A549 (cell line): ENCODE results near the gene TBXA2R. TPM values are rescaled to one million over a fixed set of nuclear protein-coding genes. Genes with fewer than 3 reads are reported as not detected.

Experiments
- ATAC-seq, 2 experiments: fragments of 200-7000 bp in 1 of 2; fragments of >200 bp in 1 of 2; cut with Nextera tagmentation in 1 of 2; cut with Tn5 transposase in 1 of 2; 3 replicates each; pipeline versions ENCODE4 v1.8.0 to v1.9.1; 2018 to 2020; ENCODE audit warnings: mild to moderate bottlenecking in 1 of 2, moderate library complexity in 1 of 2
- CTCF ChIA-PET: fragments of 300-600 bp; sonication (Branson Sonifier 250); formaldehyde crosslinking; extraction: SDS; loops from one replicate; lab custom pipeline; 2021; ENCODE audit warnings: antibody characterized with exemption, inconsistent platforms; lab: Yijun Ruan, JAX
- POLR2A ChIA-PET: fragments of 350-600 bp; formaldehyde crosslinking; extraction: SDS; loops from one replicate; lab custom pipeline; 2021; ENCODE audit warnings: antibody characterized with exemption, inconsistent platforms; lab: Yijun Ruan, JAX
- DNase-seq, 2 experiments: peaks; one replicate each; pipeline versions ENCODE4 v3.0.0 to v3.0.0-alpha.2; 2011 to 2016; ENCODE audit warnings: low read depth in 1 of 2, low spot score in 1 of 2
- FAIRE-seq: peaks from 2 replicates; lab custom pipeline; 2011; peaks lifted over from hg19 to GRCh38; lab: Jason Lieb, UNC
- H3K27ac ChIP-seq, 2 experiments: fragments of >200 bp; sonication (Bioruptor Twin); formaldehyde crosslinking; 3 replicates each; pipeline ENCODE4 v1.5.1; 2016 to 2017
- H3K4me1 ChIP-seq: fragments of >200 bp; sonication (Bioruptor Twin); formaldehyde crosslinking; 3 replicates; pipeline ENCODE4 v1.6.1; 2016
- H3K4me2 ChIP-seq: fragments of >200 bp; sonication (Bioruptor Twin); formaldehyde crosslinking; 3 replicates; pipeline ENCODE4 v1.6.1; 2016
- H3K4me3 ChIP-seq: fragments of >200 bp; sonication (Bioruptor Twin); formaldehyde crosslinking; 3 replicates; pipeline ENCODE4 v1.5.1; 2016
- H3K9me3 ChIP-seq: fragments of >200 bp; sonication (Bioruptor Twin); formaldehyde crosslinking; 3 replicates; pipeline ENCODE4 v1.6.1; 2016
- ATOH8 ChIP-seq: fragments of 250-450 bp; sonication (Bioruptor Pico); IDR thresholded peaks from 2 replicates; pipeline ENCODE4 v1.5.0; 2020; ENCODE audit warnings: low read depth, mild to moderate bottlenecking, moderate library complexity
- BCL3 ChIP-seq: fragments of >200 bp; sonication (Bioruptor Twin); formaldehyde crosslinking; IDR thresholded peaks from 3 replicates; pipeline ENCODE4 v1.6.1; 2016
- CEBPB ChIP-seq, 2 experiments: fragments of >200 bp in 1 of 2; sonication (Bioruptor Twin) in 1 of 2; formaldehyde crosslinking in 1 of 2; IDR thresholded peaks; 2 replicates each; pipeline ENCODE4 v1.6.1; 2012 to 2016
- CHD4 ChIP-seq: fragments of 200-600 bp; sonication (generic); IDR thresholded peaks from 2 replicates; pipeline ENCODE4 v1.6.1; 2016; ENCODE audit warnings: antibody characterized with exemption, mild to moderate bottlenecking, borderline replicate concordance
- EP300 ChIP-seq, 2 experiments: fragments of >200 bp; sonication (Bioruptor Twin); formaldehyde crosslinking; IDR thresholded peaks; 2 replicates in 1 of 2; 3 replicates in 1 of 2; pipeline ENCODE4 v1.6.1; 2016 to 2017
- ESRRA ChIP-seq: fragments of 150-350 bp; IDR thresholded peaks from 2 replicates; pipeline ENCODE4 v1.6.1; 2014; ENCODE audit warnings: mild to moderate bottlenecking, low read length, borderline replicate concordance
- GATA3 ChIP-seq: IDR thresholded peaks from 2 replicates; pipeline ENCODE4 v1.6.1; 2012; ENCODE audit warnings: borderline replicate concordance
- HMGXB4 ChIP-seq: fragments of 250-450 bp; sonication (Bioruptor Pico); IDR thresholded peaks from 2 replicates; pipeline ENCODE4 v1.5.0; 2021; ENCODE audit warnings: mild to moderate bottlenecking, moderate library complexity, borderline replicate concordance
- HOXA7 ChIP-seq: fragments of 250-450 bp; sonication (Bioruptor Pico); IDR thresholded peaks from 2 replicates; pipeline ENCODE4 v1.5.0; 2020; ENCODE audit warnings: mild to moderate bottlenecking, moderate library complexity
- HOXB13 ChIP-seq: fragments of 250-450 bp; sonication (Bioruptor Pico); IDR thresholded peaks from 2 replicates; pipeline ENCODE4 v1.5.0; 2020; ENCODE audit warnings: low read depth, mild to moderate bottlenecking, moderate library complexity
- HOXB5 ChIP-seq: fragments of 250-450 bp; sonication (Bioruptor Pico); IDR thresholded peaks from 2 replicates; pipeline ENCODE4 v1.5.0; 2020; ENCODE audit warnings: mild to moderate bottlenecking, moderate library complexity
- JUNB ChIP-seq: fragments of >200 bp; sonication (Bioruptor Twin); formaldehyde crosslinking; IDR thresholded peaks from 2 replicates; pipeline ENCODE4 v1.6.1; 2016
- NR3C1 ChIP-seq: fragments of >200 bp; sonication (Bioruptor Twin); formaldehyde crosslinking; IDR thresholded peaks from 3 replicates; pipeline ENCODE4 v1.6.1; 2017
- POLR2A ChIP-seq: IDR thresholded peaks from 2 replicates; pipeline ENCODE4 v1.6.1; 2012; ENCODE audit warnings: mild to moderate bottlenecking, low read length
- POLR2AphosphoS2 ChIP-seq: conservative IDR thresholded peaks from 2 replicates; pipeline ENCODE4 v1.6.1; 2012; ENCODE audit warnings: low read length, improper control_type of control experiment, inconsistent platforms
- RNF2 ChIP-seq: fragments of 200-600 bp; sonication (generic); IDR thresholded peaks from 2 replicates; pipeline ENCODE4 v1.6.1; 2016; ENCODE audit warnings: low read depth, mild to moderate bottlenecking, antibody characterized with exemption, moderate library complexity, borderline replicate concordance
- SREBF2 ChIP-seq: fragments of 450-650 bp; IDR thresholded peaks from 2 replicates; pipeline ENCODE4 v1.6.1; 2014; ENCODE audit warnings: mild to moderate bottlenecking, moderate library complexity
- ZNF302 ChIP-seq: fragments of 250-450 bp; sonication (Bioruptor Pico); IDR thresholded peaks from 2 replicates; pipeline ENCODE4 v1.9.0; 2021; ENCODE audit warnings: inconsistent platforms, mild to moderate bottlenecking, moderate library complexity
- WGBS: methylation state at CpG from one replicate; pipeline ENCODE4 v1.1.6; 2017; ENCODE audit errors: missing lambda C conversion rate; 5-methylcytosine and 5-hydroxymethylcytosine counted together
- polyA plus RNA-seq, 4 experiments: library from polyadenylated mRNA; depleted of rRNA in 3 of 4; stranded (reverse); fragments of >200 nt; fragmentation: RNase III in 1 of 4; extraction: RNeasy Plus Mini Kit Qiagen cat#74134 plus additional on column Dnase treatment in 1 of 4; gene quantifications; 2 replicates in 3 of 4; 3 replicates in 1 of 4; pipeline ENCODE4 v1.2.3, GENCODE V29; 2011 to 2017
- TF ChIP-seq, protein P1 (sequence below): IDR thresholded peaks from 2 replicates; pipeline ENCODE4 v1.6.1; 2012; ENCODE audit warnings: low read depth, borderline replicate concordance
- TF ChIP-seq, protein P2 (sequence below): fragments of 200-600 bp; sonication (generic); IDR thresholded peaks from 2 replicates; pipeline ENCODE4 v1.6.1; 2016; ENCODE audit warnings: antibody characterized with exemption, mild to moderate bottlenecking, moderate library complexity
- TF ChIP-seq, protein P3 (sequence below): fragments of 450-650 bp; IDR thresholded peaks from 2 replicates; pipeline ENCODE4 v1.6.1; 2014; ENCODE audit warnings: antibody characterized with exemption

The TBXA2R gene
- polyA plus RNA-seq, 2 of the 4 experiments (the other 2 are of a cell fraction), result 0.13 to 0.49 TPM

- ChIA-PET POLR2A (interaction anchor here (1.2 kb wide), 1 partner anchor 28 kb away, joined by 4 read pairs; no protein-coding TSS in a partner anchor), CTCF (interaction anchor here (0.8 to 6.6 kb wide), 19 partner anchors 10 to 241 kb away, joined by 3 to 100 read pairs (median 6); partner anchors contain the start of genes GIPC3, HMG20B and MFSD12)
- no peak for DNase-seq
- no peak overlapping the region for H3K27ac ChIP-seq
- H3K4me2 ChIP-seq, result no peak overlapping the region
- no peak for FAIRE-seq
- H3K4me3 ChIP-seq, result no peak overlapping the region
- H3K4me1 ChIP-seq, result no peaks in the 10 kb centered on the region
- TF ChIP-seq POLR2AphosphoS2 (no peak), POLR2A (no peak), HOXB13 (CRISPR knock-in tag) (no peak), EP300 (IDR thresholded peaks at IDR 0.05) (no peak), HOXB5 (no peak), RNF2 (no peak), CHD4 (no peak), ESRRA (no peak), JUNB (no peak), ATOH8 (CRISPR knock-in tag) (no peak), SREBF2 (no peak), HMGXB4 (CRISPR knock-in tag) (no peak), BCL3 (no peak), GATA3 (no peak), ZNF302 (CRISPR knock-in tag) (no peak)
- TF ChIP-seq, protein P1, sequence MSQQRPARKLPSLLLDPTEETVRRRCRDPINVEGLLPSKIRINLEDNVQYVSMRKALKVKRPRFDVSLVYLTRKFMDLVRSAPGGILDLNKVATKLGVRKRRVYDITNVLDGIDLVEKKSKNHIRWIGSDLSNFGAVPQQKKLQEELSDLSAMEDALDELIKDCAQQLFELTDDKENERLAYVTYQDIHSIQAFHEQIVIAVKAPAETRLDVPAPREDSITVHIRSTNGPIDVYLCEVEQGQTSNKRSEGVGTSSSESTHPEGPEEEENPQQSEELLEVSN, result no peak
- TF ChIP-seq, protein P2, sequence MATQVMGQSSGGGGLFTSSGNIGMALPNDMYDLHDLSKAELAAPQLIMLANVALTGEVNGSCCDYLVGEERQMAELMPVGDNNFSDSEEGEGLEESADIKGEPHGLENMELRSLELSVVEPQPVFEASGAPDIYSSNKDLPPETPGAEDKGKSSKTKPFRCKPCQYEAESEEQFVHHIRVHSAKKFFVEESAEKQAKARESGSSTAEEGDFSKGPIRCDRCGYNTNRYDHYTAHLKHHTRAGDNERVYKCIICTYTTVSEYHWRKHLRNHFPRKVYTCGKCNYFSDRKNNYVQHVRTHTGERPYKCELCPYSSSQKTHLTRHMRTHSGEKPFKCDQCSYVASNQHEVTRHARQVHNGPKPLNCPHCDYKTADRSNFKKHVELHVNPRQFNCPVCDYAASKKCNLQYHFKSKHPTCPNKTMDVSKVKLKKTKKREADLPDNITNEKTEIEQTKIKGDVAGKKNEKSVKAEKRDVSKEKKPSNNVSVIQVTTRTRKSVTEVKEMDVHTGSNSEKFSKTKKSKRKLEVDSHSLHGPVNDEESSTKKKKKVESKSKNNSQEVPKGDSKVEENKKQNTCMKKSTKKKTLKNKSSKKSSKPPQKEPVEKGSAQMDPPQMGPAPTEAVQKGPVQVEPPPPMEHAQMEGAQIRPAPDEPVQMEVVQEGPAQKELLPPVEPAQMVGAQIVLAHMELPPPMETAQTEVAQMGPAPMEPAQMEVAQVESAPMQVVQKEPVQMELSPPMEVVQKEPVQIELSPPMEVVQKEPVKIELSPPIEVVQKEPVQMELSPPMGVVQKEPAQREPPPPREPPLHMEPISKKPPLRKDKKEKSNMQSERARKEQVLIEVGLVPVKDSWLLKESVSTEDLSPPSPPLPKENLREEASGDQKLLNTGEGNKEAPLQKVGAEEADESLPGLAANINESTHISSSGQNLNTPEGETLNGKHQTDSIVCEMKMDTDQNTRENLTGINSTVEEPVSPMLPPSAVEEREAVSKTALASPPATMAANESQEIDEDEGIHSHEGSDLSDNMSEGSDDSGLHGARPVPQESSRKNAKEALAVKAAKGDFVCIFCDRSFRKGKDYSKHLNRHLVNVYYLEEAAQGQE, result no peak
- ATAC-seq, result no peak
- no peaks in the 10 kb centered on the region for H3K9me3 ChIP-seq
- WGBS, result 97% methylated on average over 12 of the region's 23 CpGs
These were observed 60.6 kb downstream of the TBXA2R start for GRCh38 chr19:3546119-3546518.

DNA sequence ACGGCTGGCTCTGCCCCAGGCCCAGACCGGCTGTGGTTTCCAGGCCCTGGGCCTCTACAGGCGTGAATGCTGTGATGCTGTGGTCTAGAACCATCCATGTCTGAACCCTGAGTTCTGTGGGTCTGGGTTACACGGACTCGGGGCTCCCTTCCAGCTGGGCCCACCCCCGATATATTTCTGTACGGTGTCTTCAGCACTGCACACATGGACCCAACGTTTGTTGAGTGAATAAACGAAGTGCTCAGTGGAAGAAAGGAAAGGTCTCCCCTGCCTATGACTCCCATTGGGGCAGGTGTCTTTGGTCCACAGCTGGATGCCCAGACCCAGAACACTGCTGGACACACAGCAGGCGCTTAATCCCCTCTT is 61.0 kb downstream of the TBXA2R start:
- Histone ChIP-seq H3K27ac (no peak overlapping the region; a peak in 1 of 6 replicates), H3K4me2 (no peak overlapping the region), H3K4me3 (no peak overlapping the region)
- POLR2A ChIA-PET, result interaction anchor here (0.9 to 1.2 kb wide), 2 partner anchors 12 to 28 kb away, joined by 3 to 4 read pairs; no protein-coding TSS in a partner anchor
- peak; percentile 2 to 14; a peak in 2 of 6 replicates for ATAC-seq
- FAIRE-seq, result no peak
- TF ChIP-seq BCL3 (no peak), NR3C1 (no peak), CEBPB (IDR thresholded peaks at IDR 0.05) (no peak), HOXA7 (no peak), EP300 (IDR thresholded peaks at IDR 0.05) (no peak), SREBF2 (no peak)
- TF ChIP-seq, protein P3, sequence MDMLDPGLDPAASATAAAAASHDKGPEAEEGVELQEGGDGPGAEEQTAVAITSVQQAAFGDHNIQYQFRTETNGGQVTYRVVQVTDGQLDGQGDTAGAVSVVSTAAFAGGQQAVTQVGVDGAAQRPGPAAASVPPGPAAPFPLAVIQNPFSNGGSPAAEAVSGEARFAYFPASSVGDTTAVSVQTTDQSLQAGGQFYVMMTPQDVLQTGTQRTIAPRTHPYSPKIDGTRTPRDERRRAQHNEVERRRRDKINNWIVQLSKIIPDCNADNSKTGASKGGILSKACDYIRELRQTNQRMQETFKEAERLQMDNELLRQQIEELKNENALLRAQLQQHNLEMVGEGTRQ, result no peak
- TF ChIP-seq, all 56 proteins: peak for 0
- H3K9me3 ChIP-seq, result no peaks in the 10 kb centered on the region
- DNase-seq, result no peak
- no peaks in the 10 kb centered on the region for H3K4me1 ChIP-seq
- CTCF ChIA-PET, result interaction anchor here (1.0 to 6.6 kb wide), 27 partner anchors 11 to 228 kb away, joined by 3 to 100 read pairs (median 6); partner anchors contain the start of genes CACTIN, GIPC3, HMG20B and MFSD12
- 87% methylated on average over 10 of the region's 10 CpGs for WGBS
